ENCODE results near the gene P2RY4.
"Not testable (repeated sequence)": the region's sequence is repeated elsewhere in the genome, so short reads cannot be mapped to it uniquely, and the experiment has no call there.

The P2RY4 gene

GRCh38 chrX:70241501-70241900 is 18.5 kb downstream of the P2RY4 start:
- no peak for DNase-seq

GRCh38 chrX:70240751-70241150 is 19.3 kb downstream of the P2RY4 start:
- DNase-seq = no peak

- DNase-seq = no peak
Observed at GRCh38 chrX:70234355-70234754, 25.6 kb downstream of the P2RY4 start, which contains the start of gene AWAT1. Gene AWAT1, plus strand, starts transcription at chrX:70234655. Its CDS starts 41 bp downstream, at chrX:70234696.

- no peak for DNase-seq
Observed at GRCh38 chrX:70231666-70232065, 28.3 kb downstream of the P2RY4 start.

GRCh38 chrX:70226687-70227086 is 33.3 kb downstream of the P2RY4 start:
- DNase-seq = no peak

- DNase-seq = no peak
Observed at GRCh38 chrX:70226048-70226447, 34.0 kb downstream of the P2RY4 start.

- no peak for DNase-seq
Observed at GRCh38 chrX:70219938-70220764, 39.9 kb downstream of the P2RY4 start.

GRCh38 chrX:70209570-70209969 is 50.4 kb downstream of the P2RY4 start:
- not testable (repeated sequence) for DNase-seq

GRCh38 chrX:70208479-70208878 is 51.5 kb downstream of the P2RY4 start:
- peak; percentile 4 for DNase-seq

Data from fibroblast of upper back skin (primary cell).